NCI-H2029 (cell line): ENCODE data around the gene PRPF4.
"Not testable (repeated sequence)": the region's sequence is repeated elsewhere in the genome, so short reads cannot be mapped to it uniquely, and the experiment has no call there.

ENCODE experiments used
- DNase-seq: peaks from one replicate; lab custom pipeline; 2025; lab: John Stamatoyannopoulos, UW

The PRPF4 gene

DNA sequence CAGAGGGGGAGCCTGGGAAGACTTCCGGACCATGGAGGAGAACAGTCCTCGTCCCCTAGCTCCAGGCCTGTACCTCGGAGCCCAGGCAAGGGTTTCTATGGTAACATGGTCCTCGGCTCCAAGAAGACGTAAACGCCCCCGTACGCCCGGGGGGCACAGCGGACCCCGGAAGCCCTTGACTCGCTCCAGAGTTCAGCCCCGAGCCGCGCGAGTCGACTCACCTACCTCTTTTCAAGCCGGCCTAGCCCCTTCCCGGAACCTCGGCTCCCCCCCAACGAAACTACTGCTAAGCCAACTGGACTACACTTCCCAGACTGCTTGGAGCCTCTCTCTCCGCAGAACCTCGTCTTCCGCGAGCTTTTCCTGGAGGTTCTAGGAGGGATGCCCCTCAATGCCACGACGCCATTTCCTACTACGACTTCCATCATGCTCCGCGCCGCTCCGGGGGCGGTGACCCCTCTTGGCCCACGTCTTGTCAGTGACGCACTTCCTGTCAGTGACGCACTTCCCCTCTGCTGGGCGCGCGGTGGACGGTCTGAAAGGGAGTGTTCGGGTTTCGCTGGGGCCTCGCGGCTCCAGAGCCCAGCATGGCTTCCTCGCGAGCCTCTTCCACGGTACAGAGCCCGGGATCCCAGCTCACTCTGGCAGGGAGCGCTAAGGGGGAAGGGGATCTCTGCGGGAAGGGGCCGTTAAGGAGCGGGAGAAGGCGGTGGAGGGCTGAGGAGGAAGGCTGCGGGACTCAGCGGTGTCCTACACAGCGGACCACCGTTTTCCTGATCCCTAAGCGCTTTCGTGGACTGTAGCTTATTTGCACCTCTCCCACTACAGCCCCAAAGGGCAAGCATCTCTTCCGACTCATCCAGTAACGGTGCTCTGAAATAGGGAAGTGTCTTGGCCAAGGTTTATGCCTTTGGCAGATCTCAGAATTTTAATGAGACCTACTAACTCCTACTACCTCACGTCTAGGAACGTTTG, at the start of gene PRPF4, which contains the start of gene CDC26:
TSS of gene PRPF4 (plus strand) at position 502 of the 975 bp plus-strand sequence. CDS start at position 588, 86 bp downstream.
TSS of gene CDC26 (minus strand) at position 416 of the 975 bp plus-strand sequence. CDS start 3,065 bp downstream, outside the sequence.
- peak; percentile 96 for DNase-seq

DNA sequence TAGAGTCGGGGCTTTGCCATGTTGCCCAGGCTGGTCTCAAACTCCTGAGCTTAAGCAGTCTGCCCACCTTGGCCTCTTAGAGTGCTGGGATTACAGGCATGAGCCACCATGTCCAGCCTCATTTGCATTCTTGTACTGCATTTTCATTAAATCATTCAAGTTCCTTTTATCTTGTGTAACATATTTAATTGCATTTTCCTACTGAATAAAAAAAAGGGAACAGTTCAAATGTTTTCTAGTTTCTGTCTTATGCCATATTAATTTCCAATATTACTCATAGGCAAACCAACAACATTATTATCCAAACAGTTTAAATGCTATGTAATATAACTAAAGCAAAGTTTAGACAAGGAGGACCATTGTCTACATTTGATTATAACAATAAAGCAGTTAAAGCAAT, 48.0 kb upstream of the PRPF4 start:
- no peak for DNase-seq

DNA sequence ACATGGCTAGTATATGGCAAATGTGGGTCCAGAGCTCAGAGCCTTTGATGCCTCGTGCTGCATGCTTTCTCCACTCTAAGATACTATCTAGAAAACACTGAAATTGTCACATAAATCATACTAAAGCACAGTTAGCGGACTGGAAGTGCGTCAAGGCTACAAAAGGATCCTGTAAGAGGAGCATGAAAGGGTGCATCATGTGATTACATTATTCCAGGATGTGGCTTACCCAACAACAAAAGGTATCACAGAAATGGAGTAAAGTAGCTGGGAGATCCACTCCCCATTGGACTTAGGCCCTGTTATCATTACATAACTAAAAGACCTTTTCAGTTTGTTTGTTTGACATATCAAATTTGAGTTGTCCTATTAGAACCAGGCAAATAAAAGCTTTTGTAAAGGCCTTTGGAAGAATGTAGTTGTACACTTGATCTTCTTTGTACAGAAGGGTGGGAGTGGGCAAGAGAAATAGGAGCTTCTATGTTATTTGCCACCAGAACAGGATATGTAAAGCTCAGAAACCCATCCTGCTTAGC, 47.3 kb upstream of the PRPF4 start:
- DNase-seq: peak; percentile 34

DNA sequence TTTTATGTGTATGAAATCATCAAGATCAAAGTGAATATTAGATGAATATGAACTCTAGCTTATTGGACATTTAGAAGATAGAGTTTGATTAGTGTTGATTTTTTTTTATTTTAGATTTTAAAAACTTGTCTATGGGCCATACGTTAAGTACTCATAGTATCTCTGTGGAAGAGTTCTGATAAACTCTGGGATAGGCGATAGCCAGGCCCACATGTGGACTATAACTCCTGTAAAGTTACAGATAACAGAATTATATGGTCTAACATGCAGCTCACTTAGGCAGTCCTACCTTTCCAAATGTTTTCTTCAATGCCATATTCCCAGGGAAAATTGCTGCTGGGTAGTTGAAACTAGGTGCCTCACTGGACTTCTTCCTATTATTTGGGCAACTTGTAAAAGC, 43.8 kb upstream of the PRPF4 start:
- DNase-seq: no peak

DNA sequence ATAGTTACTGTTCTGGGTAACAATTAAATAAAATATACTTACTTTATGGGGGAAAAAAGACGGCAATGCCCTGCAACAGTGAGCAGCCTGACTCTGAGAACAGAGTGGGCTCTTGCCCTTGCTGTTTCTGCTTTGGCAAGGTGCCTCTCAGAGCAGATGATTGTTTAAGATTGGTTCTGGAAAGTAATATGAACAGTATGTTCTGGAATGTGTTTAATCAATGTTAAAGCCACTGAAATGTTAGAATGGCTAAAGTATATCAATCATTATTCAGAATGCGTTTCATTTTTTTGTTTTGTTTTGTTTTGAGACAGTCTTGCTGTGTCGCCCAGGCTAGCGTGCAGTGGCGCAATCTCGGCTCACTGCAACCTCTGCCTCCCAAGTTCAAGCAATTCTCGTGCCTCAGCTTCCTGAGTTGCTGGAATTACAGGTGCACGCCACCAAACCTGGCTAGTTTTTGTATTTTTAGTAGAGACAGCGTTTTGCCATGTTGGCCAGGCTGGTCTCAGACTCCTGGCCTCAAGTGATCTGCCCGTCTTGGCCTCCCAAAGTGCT, 39.7 kb upstream of the PRPF4 start:
- not testable (repeated sequence) for DNase-seq

DNA sequence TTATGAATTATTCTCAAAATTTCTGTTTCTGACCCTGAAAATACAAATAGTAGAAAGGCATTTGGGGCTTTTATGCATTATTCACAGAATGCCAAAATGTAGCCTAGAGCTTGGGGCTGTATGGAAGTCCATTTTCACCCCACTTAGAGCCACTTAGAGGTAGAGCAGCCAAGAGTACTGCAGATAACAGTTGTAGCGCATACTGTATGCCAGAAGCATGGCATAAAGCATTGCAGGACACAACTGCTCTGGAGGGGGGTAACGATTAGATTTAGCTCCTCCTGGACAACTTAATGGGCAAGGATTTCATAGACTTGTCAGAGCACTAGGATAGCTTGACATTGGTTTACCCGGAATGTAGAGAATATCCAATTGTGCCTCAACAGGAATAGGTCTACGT, 38.4 kb upstream of the PRPF4 start:
- DNase-seq: no peak

DNA sequence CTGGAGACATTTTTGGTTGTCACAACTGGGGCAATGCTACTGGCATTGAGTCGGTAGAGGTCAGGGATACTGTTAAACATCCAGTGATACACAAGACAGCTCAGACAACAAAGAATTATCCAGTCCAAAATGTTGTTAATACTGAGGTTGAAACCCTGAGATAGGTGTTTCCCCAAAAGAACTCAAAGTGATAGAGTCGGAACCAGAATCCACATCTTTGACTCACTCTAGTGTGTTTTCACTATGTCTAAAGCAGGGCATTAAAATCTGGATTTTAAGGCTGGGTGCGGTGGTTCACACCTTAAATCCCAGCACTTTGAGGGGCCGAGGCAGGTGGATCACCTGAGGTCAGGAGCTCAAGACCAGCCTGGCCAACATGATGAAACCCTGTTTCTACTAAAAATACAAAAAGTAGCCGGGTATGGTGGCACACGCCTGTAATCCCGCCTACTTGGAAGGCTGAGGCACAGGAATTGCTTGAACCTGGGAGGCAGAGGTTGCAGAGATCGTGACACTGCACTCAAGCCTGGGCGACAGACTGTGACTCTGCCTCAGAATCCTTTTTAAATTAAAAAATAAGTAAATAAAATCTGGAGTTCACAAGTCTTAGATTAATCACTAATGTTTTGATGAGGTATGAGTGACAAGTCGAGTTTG, 37.1 kb upstream of the PRPF4 start:
- no peak for DNase-seq

DNA sequence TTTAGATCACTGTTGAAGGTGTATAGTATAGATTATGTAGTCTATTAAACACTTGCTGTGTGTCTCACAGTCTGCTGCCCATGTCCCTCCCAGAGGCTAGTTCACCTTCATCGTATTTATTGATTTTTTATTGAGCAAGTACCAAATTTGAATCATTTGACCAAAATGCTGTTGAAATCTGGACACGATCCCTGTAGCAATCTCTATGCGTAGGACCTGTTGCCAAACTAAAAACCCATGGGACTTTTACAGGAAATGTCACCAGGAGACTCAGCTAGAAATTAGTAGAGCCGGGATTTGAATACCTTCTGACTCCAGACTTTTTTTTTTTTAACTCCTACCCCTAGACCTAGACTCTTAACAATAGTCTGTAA, 36.6 kb upstream of the PRPF4 start:
- no peak for DNase-seq

DNA sequence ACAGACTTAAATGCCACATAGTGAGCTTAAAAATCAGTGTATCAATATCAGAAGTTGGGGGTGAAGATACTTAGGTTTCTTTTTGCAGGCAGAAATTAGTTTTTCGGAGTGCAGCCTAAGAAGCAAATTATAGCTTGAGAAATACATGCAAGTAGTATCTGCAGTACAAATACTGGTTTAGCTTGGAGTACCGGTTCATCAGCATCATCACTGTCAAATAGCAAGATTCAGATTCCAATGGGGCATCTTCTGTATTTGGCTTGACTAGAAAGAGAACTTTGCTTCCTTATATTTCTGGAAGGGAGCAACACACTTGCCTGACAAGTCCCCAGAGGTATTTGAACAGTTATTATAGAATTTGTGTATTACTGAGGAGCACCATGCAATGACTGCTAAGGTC, 34.3 kb upstream of the PRPF4 start:
- DNase-seq: no peak

DNA sequence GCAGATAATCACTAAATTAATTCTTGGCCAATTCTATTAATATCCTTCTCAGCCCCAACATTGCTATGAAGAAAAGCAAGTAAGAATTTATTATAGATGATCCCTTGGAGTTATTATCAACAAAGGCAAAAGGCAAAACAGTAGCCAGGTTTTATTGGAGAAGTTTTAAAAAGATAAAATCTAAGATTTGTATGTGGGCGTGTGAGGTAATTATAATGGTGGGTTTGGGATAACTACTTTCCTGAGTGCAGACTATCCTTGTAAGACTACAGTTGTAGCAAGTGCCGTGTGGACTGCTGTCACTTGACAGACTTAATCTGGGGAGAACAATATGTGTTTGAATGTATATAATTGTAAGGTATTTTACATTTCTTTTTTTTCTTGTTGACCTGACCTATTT, 30.9 kb upstream of the PRPF4 start:
- DNase-seq: no peak

DNA sequence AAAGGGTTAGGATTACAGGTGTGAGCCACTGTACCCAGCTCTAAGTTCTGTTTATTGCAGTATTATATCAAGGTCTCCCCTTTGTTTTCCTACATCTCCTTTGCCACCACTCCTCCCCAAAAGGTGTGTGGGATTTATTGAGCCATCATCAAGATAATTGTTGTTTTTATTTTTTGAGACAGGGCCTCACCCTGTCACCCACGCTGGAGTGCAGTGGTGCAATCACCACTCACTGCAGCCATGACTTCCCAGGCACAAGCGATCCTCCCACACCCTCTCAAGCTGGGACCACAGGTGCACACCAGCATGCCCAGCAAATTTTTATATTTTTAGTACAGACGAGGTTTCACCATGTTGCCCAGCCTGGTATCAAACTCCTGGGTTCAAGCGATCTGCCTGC, 29.6 kb upstream of the PRPF4 start:
- DNase-seq: no peak

DNA sequence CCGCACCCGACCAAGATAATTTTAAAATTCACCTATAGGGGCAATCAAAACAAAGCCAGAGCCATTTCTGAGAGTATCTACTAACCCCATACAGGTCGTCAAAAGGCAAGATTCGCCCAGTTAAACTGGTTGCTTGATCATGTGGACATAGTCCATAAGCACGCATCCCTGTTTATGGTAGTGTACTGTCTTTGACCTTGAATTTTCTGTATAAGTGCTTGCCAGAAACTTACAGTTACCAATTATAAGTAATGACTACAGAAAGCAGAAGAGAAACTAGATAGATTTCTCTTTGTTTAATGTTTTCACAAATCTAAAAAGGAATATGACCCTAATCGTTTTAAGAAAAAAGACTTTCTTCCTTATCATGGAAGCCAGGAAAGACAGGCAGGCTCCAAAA, 28.5 kb upstream of the PRPF4 start:
- DNase-seq: no peak

DNA sequence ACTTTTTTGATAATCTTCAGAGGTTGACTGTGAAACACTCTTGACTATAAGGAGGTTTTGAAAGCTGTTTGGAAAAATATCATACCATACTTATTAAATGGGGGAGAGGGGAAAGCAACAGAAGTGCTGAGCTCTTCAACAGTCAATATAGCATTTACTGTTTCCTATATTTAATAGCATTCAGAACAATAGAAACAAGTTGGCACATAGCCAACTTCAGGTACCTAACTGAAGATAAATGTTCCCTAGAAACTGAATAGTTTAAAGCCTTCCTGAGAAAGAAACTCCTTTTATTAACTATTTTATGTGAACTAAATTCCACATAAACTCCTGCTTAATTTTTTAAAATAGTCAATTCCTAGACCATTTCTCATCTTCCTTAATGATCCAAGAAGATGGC, 27.8 kb upstream of the PRPF4 start:
- DNase-seq: no peak

DNA sequence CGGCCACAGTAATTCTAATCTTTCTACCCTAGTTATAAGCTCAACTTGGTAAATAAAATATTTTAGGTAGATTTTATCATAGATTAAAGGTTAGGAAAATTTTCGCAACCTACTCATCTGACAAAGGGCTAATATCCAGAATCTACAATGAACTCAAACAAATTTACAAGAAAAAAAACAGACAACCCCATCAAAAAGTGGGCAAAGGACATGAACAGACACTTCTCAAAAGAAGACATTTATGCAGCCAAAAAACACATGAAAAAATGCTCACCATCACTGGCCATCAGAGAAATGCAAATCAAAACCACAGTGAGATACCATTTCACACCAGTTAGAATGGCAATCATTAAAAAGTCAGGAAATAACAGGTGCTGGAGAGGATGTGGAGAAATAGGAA, 25.8 kb upstream of the PRPF4 start:
- DNase-seq: not testable (repeated sequence)

DNA sequence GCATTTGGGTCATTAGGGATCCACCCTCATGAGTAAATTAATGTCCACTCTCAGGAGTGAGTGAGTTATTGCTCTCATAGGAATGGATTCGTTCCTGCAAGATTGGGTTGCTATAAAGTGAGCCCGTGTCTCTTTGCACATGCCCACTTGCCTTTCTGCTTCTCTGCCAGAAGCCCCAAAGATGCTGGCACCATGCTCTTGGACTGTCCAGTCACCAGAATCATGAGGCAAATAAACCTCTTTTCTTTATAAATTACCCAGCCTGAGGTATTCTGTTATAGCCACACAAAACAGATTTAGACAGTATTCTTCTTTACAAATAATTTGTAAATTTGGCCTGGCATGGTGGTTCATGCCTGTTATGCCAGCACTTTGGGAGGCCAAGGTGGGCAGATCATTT, 24.7 kb upstream of the PRPF4 start:
- no peak for DNase-seq

DNA sequence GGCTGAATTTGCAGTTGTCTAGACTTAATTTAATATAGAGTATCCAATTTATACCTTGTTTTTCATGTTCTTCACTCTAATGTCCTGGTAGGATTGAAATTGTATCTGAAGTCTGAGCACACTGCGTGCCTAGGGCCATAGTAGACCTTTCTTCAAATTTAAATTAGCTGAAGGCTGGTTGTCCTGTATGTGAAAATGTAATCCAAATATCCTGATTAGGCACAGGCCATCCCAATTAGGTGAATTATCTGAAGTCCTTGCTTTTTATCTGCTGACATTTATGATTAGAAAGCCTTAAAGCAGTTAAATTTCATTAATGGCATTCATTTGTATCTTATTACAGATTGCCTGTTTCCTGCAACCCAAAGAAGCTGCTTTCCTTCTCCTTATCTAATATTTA, 20.5 kb upstream of the PRPF4 start:
- no peak for DNase-seq

DNA sequence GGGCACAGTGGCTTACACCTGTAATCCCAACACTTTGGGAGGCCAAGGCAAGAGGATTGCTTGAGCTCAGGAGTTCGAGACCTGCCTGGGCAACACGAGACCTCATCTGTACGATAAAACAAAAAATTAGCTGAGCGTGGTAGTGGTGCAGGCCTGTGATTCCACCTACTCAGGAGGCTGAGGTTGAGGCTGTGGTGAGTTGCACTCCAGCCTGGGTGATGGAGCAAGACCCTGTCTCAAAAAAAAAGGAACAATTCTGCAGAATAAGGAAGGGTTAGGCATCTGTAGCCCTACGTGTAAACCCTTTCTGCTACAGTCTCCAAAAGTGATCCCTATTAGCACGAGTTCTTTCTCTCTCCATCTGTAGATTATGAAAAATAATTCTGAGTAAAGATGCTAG, 20.0 kb upstream of the PRPF4 start:
- DNase-seq: no peak

DNA sequence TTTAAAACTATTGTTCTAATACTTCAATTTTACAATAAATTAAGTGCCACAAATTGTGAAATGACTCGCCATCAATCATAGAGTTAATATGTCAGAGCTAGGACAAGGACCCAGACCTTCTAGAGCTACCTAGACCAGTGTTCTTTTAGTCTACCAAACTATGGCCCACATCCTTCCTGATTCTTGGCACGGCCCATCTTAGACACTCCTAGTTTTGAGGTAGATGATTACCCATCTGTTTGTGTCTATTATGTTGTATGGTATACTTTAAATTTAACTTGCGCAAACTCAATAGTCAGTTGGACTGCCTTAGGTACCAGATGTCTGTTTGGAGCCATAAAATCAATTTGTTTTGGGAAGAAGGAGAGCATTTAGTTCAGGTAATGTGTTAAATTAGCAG, 17.6 kb upstream of the PRPF4 start:
- no peak for DNase-seq

DNA sequence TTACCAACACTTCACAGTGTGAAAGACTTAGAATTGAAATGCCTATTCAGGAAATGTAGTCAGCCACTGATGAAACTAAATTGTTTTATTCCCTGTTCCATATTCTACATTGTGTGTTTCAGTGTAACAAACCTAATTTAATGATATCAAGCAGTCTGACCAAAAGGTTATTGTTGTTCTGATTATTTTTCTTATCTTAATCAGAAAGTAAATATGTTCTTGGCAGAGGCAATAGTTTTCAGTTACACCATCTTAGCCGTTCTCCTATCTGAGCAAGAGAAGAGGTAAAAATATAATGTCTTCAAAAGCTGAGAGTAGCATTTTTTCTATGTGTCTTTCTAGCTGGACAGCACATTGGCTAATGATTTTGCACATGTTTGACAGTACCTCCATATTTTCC, 17.2 kb upstream of the PRPF4 start:
- DNase-seq: no peak

DNA sequence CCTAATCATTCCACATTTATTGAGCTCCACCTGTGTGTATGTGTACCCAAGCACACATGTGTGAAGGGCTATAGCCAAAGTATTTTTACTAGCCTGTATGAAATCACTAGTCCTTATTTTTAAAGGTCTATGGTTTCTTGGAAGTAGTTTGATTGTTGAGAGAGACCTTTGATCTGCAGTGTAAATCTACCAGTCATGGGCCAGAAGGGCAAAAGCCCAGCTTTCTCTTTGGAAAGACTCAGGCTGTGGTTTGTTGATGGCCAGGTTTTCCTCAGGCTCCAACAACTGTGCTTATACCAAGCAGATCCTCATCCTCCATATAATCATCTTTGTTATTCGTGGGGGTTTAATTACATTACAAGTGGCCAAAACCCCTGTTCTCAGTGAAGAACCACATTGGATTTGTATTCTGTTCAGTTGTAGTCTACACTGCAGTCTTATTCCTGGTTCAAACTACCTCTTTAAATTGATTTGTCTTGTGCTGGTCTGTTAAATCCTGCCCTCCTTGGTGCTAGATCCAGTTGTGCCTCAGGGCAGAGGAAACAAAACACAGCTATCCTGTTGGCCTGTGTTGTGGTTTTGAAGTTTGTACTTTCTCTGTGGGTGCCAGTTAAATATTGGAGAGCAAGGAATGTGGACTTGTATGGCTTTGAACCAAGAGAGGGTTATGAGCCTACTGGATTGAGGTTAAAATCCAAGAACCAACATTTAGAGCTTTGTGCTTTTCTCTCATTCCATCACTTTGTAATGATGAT, 13.4 kb upstream of the PRPF4 start:
- DNase-seq: no peak

DNA sequence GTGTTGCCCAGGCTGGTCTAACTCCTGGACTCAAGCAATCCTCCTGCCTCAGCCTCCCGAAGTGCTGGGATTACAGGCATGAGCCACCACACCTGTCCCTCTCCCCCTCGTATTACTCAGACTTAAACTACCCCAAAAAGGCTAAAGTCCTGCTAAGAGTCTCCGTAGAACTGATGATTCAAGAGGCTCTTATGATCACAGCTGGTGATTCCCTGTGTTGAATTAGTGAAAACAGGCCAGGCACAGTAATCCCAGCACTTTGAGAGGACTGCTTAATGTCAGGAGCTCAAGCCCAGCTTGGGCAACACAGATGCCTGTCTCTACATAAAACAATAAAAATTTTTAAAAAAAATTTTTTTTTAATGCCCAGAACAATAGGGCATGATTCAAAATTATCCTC, 9.3 kb upstream of the PRPF4 start:
- no peak for DNase-seq
